Stimulated activated CD8-positive, alpha-beta memory T cell treated with anti-CD3 and anti-CD28 coated beads, Interleukin-4, amount 100 ng/mL, for 1 hour (primary cell): Measurements from ENCODE around the gene CCNG2.
A peak's percentile ranks its signal among the peaks of the same experiment; 100 is the strongest.

ENCODE experiments used
- DNase-seq, 2 donors: peaks; one replicate each; pipeline ENCODE4 v3.0.0-alpha.2; 2020; ENCODE audit warnings: low read depth in 2 of 2, low spot score in 1 of 2

CCNG2 gene

GRCh38 chr4:77175201-77175611 is 18.2 kb downstream of the CCNG2 start:
- DNase-seq: no peak

- no peak for DNase-seq
Measured at GRCh38 chr4:77176640-77177039, 19.6 kb downstream of the CCNG2 start.

GRCh38 chr4:77177199-77177598 is 20.2 kb downstream of the CCNG2 start:
- no peak for DNase-seq

GRCh38 chr4:77178560-77178959 is 21.6 kb downstream of the CCNG2 start:
- no peak for DNase-seq

- no peak for DNase-seq
Measured at GRCh38 chr4:77179519-77179918, 22.5 kb downstream of the CCNG2 start.

- DNase-seq: no peak
Measured at GRCh38 chr4:77181720-77182119, 24.7 kb downstream of the CCNG2 start.

GRCh38 chr4:77183777-77184420 is 26.9 kb downstream of the CCNG2 start:
- no peak for DNase-seq

GRCh38 chr4:77184974-77185373 is 28.0 kb downstream of the CCNG2 start:
- DNase-seq: no peak

- DNase-seq: no peak
Measured at GRCh38 chr4:77185686-77186085, 28.7 kb downstream of the CCNG2 start.

GRCh38 chr4:77187322-77187721 is 30.3 kb downstream of the CCNG2 start:
- DNase-seq: no peak

- no peak for DNase-seq
Measured at GRCh38 chr4:77188498-77189220, 31.7 kb downstream of the CCNG2 start.

- DNase-seq: no peak
Measured at GRCh38 chr4:77189412-77189811, 32.4 kb downstream of the CCNG2 start.

- DNase-seq: no peak
Measured at GRCh38 chr4:77190053-77190452, 33.0 kb downstream of the CCNG2 start.

- DNase-seq: no peak
Measured at GRCh38 chr4:77193046-77193445, 36.0 kb downstream of the CCNG2 start.

- DNase-seq: peak; percentile 38 to 56
Measured at GRCh38 chr4:77193511-77194102, 36.6 kb downstream of the CCNG2 start.

- DNase-seq: no peak
Measured at GRCh38 chr4:77194366-77194765, 37.4 kb downstream of the CCNG2 start.

- DNase-seq: no peak
Measured at GRCh38 chr4:77194989-77195388, 38.0 kb downstream of the CCNG2 start.

GRCh38 chr4:77196866-77197265 is 39.9 kb downstream of the CCNG2 start:
- DNase-seq: no peak

- no peak for DNase-seq
Measured at GRCh38 chr4:77197361-77197760, 40.4 kb downstream of the CCNG2 start.

GRCh38 chr4:77197831-77198230 is 40.8 kb downstream of the CCNG2 start:
- no peak for DNase-seq

GRCh38 chr4:77199276-77199675 is 42.3 kb downstream of the CCNG2 start:
- DNase-seq: no peak

- no peak for DNase-seq
Measured at GRCh38 chr4:77199701-77200100, 42.7 kb downstream of the CCNG2 start.
